ENCODE measurements around the gene CD40. TPM values are rescaled to one million over a fixed set of nuclear protein-coding genes. Genes with fewer than 3 reads are reported as not detected.

The CD40 gene
- total and polyA plus RNA-seq, 10 of the 15 experiments (the other 5 are each of a cell fraction or from before 2014, with no cell fraction given) = 40.8 to 193 (median 89.5) TPM

DNA sequence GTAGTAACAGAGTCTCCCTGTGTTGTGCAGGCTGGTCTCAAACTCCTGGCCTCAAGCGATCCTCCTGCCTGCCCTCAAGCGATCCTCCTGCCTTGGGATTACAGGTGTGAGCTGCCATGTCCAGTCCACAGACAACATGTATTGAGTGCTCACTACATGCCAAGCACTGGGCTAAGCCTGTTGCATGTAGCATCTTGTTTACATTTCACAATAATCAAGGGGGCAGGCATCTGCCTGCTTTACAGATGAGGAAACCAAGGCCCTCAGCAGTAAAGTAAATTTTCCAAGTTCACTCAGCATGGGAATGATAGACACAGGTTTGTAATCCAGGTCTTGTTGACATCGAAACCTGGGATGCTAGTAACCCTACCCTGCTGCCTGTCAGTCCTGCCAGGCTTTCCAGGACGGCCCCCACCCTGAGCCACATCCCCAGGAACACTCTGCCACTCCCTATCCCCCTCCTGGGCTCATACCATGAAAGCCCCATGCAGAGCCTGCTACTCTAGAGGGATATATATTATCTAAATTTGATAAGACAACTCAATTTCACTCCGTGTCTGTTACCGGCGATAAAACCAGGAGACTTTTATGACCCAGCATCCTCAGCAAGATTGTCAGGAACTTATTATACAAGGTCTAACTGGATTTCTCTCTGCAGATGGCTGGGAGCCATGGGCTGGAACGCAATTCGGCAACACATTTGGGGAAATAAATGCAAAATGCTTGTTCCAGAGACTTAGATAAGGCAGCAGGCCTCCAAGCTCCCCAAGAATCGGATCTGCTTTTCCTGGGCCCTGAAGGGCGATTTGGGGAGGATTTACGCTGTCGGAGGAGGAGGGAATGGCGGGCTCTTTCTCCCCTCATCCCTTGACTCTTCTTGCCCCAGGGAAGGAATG, 30.4 kb downstream of the CD40 start (continued):
- TF ChIP-seq, protein P1, sequence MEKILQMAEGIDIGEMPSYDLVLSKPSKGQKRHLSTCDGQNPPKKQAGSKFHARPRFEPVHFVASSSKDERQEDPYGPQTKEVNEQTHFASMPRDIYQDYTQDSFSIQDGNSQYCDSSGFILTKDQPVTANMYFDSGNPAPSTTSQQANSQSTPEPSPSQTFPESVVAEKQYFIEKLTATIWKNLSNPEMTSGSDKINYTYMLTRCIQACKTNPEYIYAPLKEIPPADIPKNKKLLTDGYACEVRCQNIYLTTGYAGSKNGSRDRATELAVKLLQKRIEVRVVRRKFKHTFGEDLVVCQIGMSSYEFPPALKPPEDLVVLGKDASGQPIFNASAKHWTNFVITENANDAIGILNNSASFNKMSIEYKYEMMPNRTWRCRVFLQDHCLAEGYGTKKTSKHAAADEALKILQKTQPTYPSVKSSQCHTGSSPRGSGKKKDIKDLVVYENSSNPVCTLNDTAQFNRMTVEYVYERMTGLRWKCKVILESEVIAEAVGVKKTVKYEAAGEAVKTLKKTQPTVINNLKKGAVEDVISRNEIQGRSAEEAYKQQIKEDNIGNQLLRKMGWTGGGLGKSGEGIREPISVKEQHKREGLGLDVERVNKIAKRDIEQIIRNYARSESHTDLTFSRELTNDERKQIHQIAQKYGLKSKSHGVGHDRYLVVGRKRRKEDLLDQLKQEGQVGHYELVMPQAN (conservative IDR thresholded peaks at IDR 0.05) = no peak
- TF ChIP-seq POLR2A (IDR thresholded peaks at IDR 0.05; ENCODE audit: low read depth, low read length) = no peak

DNA sequence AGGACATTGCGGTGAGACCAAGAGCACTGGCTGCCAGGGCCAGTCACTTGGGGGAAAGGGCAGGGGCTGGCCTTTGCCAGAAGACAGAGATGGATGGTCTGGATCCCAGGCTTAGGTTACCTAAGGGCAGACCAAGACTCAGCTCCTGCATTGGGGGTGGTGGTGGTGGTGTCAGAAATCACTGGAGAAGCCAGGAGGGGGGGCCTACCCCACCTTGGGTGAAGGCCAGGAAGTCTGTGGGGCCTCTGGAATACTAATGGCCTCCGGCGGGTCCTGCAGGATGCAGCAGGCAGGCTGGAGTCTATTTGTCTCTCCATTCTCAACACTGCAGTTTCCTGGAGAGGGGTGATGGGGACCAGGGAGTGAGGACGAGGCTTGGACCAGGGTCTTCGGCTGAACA, 32.8 kb downstream of the CD40 start:
- H3K4me1 ChIP-seq (ENCODE audit: control insufficient read depth, insufficient read depth, low read length) = no peaks in the 10 kb centered on the region
- POLR2A ChIA-PET = no interaction called here
- in situ Hi-C loops (cut with MboI) = no loop called here
- no peak for DNase-seq (ENCODE audit: low read depth, low spot score)
- 20% methylated on average over 5 of the region's 5 CpGs for WGBS (ENCODE audit: insufficient coverage, insufficient replicate concordance, low lambda C conversion rate, missing lambda C conversion rate)
- RAD21 ChIA-PET (ENCODE audit: unreplicated experiment) = no interaction called here
- H3K79me2 ChIP-seq (ENCODE audit: control insufficient read depth, insufficient read depth, low read length) = no peaks in the 10 kb centered on the region
- no peak overlapping the region for H3K9ac ChIP-seq (ENCODE audit: control insufficient read depth, insufficient read depth, low read length)
- no peaks in the 10 kb centered on the region for H3K9me3 ChIP-seq (replicated peaks; ENCODE audit: control insufficient read depth, insufficient read depth, low read length)
- SMC1A ChIA-PET (ENCODE audit: uncharacterized antibody, unreplicated experiment) = no interaction called here
- H3K4me3 ChIP-seq = no peak overlapping the region
- no peak overlapping the region for H2AFZ ChIP-seq (ENCODE audit: control insufficient read depth, low read depth, low read length)
- TF ChIP-seq IKZF1 (conservative IDR thresholded peaks at IDR 0.05) (no peak), CHD1 (IDR thresholded peaks at IDR 0.05; ENCODE audit: low read depth, low read length) (no peak), BHLHE40 (IDR thresholded peaks at IDR 0.05; ENCODE audit: borderline replicate concordance in 1 of 2, low read depth in 2 of 2, low read length in 1 of 2) (no peak), SMC3 (IDR thresholded peaks at IDR 0.05; ENCODE audit: borderline replicate concordance, low read length) (no peak), TCF12 (IDR thresholded peaks at IDR 0.05; ENCODE audit: low read depth, low read length) (no peak), EGR1 (IDR thresholded peaks at IDR 0.05; ENCODE audit: borderline replicate concordance in 1 of 2, low read depth in 2 of 2, low read length in 2 of 2) (no peak), SMARCA5 (IDR thresholded peaks at IDR 0.05) (no peak)
- TF ChIP-seq, protein P2, sequence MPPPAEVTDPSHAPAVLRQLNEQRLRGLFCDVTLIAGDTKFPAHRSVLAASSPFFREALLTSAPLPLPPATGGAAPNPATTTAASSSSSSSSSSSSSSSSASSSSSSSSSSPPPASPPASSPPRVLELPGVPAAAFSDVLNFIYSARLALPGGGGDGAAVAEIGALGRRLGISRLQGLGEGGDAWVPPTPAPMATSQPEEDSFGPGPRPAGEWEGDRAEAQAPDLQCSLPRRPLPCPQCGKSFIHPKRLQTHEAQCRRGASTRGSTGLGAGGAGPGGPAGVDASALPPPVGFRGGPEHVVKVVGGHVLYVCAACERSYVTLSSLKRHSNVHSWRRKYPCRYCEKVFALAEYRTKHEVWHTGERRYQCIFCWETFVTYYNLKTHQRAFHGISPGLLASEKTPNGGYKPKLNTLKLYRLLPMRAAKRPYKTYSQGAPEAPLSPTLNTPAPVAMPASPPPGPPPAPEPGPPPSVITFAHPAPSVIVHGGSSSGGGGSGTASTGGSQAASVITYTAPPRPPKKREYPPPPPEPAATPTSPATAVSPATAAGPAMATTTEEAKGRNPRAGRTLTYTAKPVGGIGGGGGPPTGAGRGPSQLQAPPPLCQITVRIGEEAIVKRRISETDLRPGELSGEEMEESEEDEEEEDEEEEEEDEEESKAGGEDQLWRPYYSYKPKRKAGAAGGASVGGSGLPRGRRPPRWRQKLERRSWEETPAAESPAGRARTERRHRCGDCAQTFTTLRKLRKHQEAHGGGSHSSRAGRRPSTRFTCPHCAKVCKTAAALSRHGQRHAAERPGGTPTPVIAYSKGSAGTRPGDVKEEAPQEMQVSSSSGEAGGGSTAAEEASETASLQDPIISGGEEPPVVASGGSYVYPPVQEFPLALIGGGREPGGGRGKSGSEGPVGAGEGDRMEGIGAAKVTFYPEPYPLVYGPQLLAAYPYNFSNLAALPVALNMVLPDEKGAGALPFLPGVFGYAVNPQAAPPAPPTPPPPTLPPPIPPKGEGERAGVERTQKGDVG (CRISPR knock-in tag; IDR thresholded peaks at IDR 0.05) = no peak
- FAIRE-seq = no peak
- CTCF ChIA-PET = interaction anchor here (1.1 to 1.7 kb wide), 4 partner anchors 25 to 137 kb away, joined by 3 to 4 read pairs (median 4); no protein-coding TSS in a partner anchor
- H3K4me2 ChIP-seq (ENCODE audit: control insufficient read depth, insufficient read depth) = no peak overlapping the region
- H3K27ac ChIP-seq (ENCODE audit: control insufficient read depth, insufficient read depth) = no peak overlapping the region
- H4K20me1 ChIP-seq (ENCODE audit: control insufficient read depth, insufficient read depth) = no peaks in the 10 kb centered on the region
- no TSS peak for BruUV-seq (replicated peaks)
- H3K27me3 ChIP-seq (replicated peaks in 1 of 2; ENCODE audit: control insufficient read depth in 2 of 2, insufficient read depth in 2 of 2, low read length in 1 of 2) = peaks cover 0 to 3% of the 10 kb centered on the region in 2 experiments; a peak in 2 of 4 replicates
- no peaks in the 10 kb centered on the region for H3K36me3 ChIP-seq (ENCODE audit: control insufficient read depth in 2 of 2, insufficient read depth in 2 of 2, low read length in 1 of 2)
- ATAC-seq = no peak
- intact Hi-C loops (cut with micrococcal nuclease; ENCODE audit: unreplicated experiment) = no loop called here

Data from GM12878 (cell line).